Measurements from ENCODE around the gene IKBKE. TPM values are rescaled to one million over a fixed set of nuclear protein-coding genes. Genes with fewer than 3 reads are reported as not detected.

IKBKE gene
- total RNA-seq, 1 experiment from 2014 or later = 6.6 TPM

DNA sequence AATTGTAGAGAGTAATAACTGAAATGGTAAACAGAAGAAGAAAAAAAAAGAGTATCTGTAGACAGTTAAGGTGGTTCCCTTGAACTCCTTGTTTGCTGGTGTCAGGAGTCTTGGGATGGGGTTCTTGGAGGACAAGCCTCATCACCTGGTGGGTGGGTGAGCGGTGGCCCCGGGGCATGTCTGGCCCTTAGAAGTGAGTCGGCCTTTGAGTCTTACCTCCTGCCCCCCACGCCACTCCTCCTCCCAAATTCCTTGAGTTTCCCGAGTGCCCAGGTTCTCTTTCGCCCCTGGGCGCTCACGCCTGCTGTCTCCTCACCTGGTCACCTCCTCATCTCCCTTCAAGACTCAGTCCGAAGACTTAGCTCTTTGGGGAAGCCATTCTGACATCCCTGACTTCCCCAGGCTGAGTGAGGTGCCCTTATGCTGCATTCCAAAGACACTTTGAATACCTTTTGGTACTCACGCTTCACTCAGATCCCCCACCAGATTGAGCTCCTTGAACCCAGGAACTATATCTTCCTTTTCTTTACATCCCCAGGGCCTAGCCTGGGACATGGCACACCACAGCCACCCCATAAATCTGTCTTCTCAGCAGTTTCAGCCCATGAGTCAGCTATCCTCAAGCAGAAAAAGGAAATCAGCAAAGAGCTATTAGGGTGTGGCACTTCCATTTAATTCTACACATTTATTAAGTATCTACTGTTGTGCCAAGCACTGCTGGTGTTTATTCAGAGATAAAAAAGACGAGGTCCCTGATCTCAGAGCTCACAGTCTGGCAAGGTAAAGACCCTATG lies 13.5 kb upstream of the IKBKE start:
- no peak overlapping the region for H3K4ac ChIP-seq (ENCODE audit: low read depth, low read length)
- H2BK12ac ChIP-seq (ENCODE audit: insufficient read length, low read depth, low read length) = no peak overlapping the region
- H3K4me1 Mint-ChIP-seq = peaks cover 8 to 30% of the 10 kb centered on the region in 2 experiments
- H2BK5ac ChIP-seq (ENCODE audit: insufficient read length, low read length) = no peak overlapping the region
- H3T11ph ChIP-seq (ENCODE audit: low read length) = no peak overlapping the region
- no peaks in the 10 kb centered on the region for H3K4me1 ChIP-seq (ENCODE audit: insufficient read depth, low read length)
- no peak overlapping the region for H3K23ac ChIP-seq (ENCODE audit: insufficient read length, low read depth, low read length)
- H3K36me3 Mint-ChIP-seq (ENCODE audit: insufficient read depth in 1 of 3, low read depth in 3 of 3) = peaks cover 6 to 33% (median 18%) of the 10 kb centered on the region in 3 experiments; a peak in 6 of 7 replicates
- no peak overlapping the region for H2AK5ac ChIP-seq (ENCODE audit: insufficient read length, low read length)
- H3K9me3 Mint-ChIP-seq = no peaks in the 10 kb centered on the region
- H3K14ac ChIP-seq (ENCODE audit: insufficient read depth, low read length) = no peak overlapping the region
- no peak overlapping the region for H4K5ac ChIP-seq (ENCODE audit: insufficient read length, low read depth, low read length)
- H3K18ac ChIP-seq (ENCODE audit: insufficient read length, low read depth, low read length) = no peak overlapping the region
- H2BK20ac ChIP-seq (ENCODE audit: low read depth, low read length, poor library complexity, severe bottlenecking) = no peak overlapping the region
- no CpG with 5 or more reads among the region's 11 CpGs for WGBS (ENCODE audit: extremely low coverage, insufficient read length, low lambda C conversion rate)
- no peaks in the 10 kb centered on the region for H3K79me2 ChIP-seq (ENCODE audit: insufficient read depth, low read length)
- H3K27me3 ChIP-seq (ENCODE audit: insufficient read depth, low read length) = no peaks in the 10 kb centered on the region
- no peaks in the 10 kb centered on the region for H3K79me1 ChIP-seq (ENCODE audit: insufficient read depth, low read depth, low read length, poor library complexity, severe bottlenecking)
- H4K8ac ChIP-seq (replicated peaks; ENCODE audit: insufficient read length, low read depth, low read length) = no peak overlapping the region
- H3K56ac ChIP-seq (ENCODE audit: insufficient read length, low read depth, low read length) = no peak overlapping the region
- H2BK15ac ChIP-seq (ENCODE audit: low read depth, low read length) = no peak overlapping the region
- peak overlapping the region in 1 of 3 experiments; percentile 80; a peak in 1 of 7 replicates for H3K27ac Mint-ChIP-seq
- no peaks in the 10 kb centered on the region for H3K9me3 ChIP-seq (ENCODE audit: control insufficient read depth, low read depth, low read length)
- H3K23me2 ChIP-seq (ENCODE audit: insufficient read length, low read depth, low read length, poor library complexity, severe bottlenecking) = no peaks in the 10 kb centered on the region
- H3K27ac ChIP-seq (ENCODE audit: insufficient read length, low read depth, low read length) = no peak overlapping the region
- H3K4me3 Mint-ChIP-seq = no peak overlapping the region
- H4K91ac ChIP-seq (ENCODE audit: insufficient read length, low read depth, low read length) = no peak overlapping the region
- H3K9ac ChIP-seq (ENCODE audit: extremely low read depth, insufficient read length, low read length) = no peak overlapping the region
- H3K27me3 Mint-ChIP-seq (ENCODE audit: low read depth) = no peaks in the 10 kb centered on the region
- DNase-seq = no peak
- H4K20me1 ChIP-seq (ENCODE audit: control insufficient read depth, insufficient read depth, insufficient read length) = no peaks in the 10 kb centered on the region
- TF ChIP-seq, protein P1, sequence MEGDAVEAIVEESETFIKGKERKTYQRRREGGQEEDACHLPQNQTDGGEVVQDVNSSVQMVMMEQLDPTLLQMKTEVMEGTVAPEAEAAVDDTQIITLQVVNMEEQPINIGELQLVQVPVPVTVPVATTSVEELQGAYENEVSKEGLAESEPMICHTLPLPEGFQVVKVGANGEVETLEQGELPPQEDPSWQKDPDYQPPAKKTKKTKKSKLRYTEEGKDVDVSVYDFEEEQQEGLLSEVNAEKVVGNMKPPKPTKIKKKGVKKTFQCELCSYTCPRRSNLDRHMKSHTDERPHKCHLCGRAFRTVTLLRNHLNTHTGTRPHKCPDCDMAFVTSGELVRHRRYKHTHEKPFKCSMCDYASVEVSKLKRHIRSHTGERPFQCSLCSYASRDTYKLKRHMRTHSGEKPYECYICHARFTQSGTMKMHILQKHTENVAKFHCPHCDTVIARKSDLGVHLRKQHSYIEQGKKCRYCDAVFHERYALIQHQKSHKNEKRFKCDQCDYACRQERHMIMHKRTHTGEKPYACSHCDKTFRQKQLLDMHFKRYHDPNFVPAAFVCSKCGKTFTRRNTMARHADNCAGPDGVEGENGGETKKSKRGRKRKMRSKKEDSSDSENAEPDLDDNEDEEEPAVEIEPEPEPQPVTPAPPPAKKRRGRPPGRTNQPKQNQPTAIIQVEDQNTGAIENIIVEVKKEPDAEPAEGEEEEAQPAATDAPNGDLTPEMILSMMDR (conservative IDR thresholded peaks at IDR 0.05) = no peak
- no peak overlapping the region for H2AFZ ChIP-seq (ENCODE audit: low read length)
- H3K4me2 ChIP-seq (ENCODE audit: insufficient read depth, insufficient read length, low read length) = no peak overlapping the region
- no peak overlapping the region for H2BK120ac ChIP-seq (ENCODE audit: low read depth, low read length, poor library complexity, severe bottlenecking)

Measured in H9 (cell line).